ENCODE results near the gene CHAMP1.
"Not testable (repeated sequence)": the region's sequence is repeated elsewhere in the genome, so short reads cannot be mapped to it uniquely, and the experiment has no call there.

The CHAMP1 gene

GRCh38 chr13:114341003-114341777 is 26.9 kb downstream of the CHAMP1 start:
- no peak for DNase-seq (ENCODE audit: low read depth)
- no peak for TF ChIP-seq CTCF (conservative IDR thresholded peaks at IDR 0.05; ENCODE audit: control insufficient read depth, insufficient read depth, low read depth, low read length)
- no peak overlapping the region for H3K4me3 ChIP-seq (ENCODE audit: control insufficient read depth, low read depth, low read length)

- not testable (repeated sequence) for DNase-seq (ENCODE audit: low read depth); H3K4me3 ChIP-seq (ENCODE audit: control insufficient read depth, low read depth, low read length)
Measured at GRCh38 chr13:114347256-114347655, 33.0 kb downstream of the CHAMP1 start.

- peak; percentile 36 for TF ChIP-seq CTCF (conservative IDR thresholded peaks at IDR 0.05; ENCODE audit: control insufficient read depth, insufficient read depth, low read depth, low read length)
- not testable (repeated sequence) for H3K4me3 ChIP-seq (ENCODE audit: control insufficient read depth, low read depth, low read length)
- DNase-seq (ENCODE audit: low read depth): peak; percentile 25
Measured at GRCh38 chr13:114352763-114353162, 38.5 kb downstream of the CHAMP1 start.

DNA sequence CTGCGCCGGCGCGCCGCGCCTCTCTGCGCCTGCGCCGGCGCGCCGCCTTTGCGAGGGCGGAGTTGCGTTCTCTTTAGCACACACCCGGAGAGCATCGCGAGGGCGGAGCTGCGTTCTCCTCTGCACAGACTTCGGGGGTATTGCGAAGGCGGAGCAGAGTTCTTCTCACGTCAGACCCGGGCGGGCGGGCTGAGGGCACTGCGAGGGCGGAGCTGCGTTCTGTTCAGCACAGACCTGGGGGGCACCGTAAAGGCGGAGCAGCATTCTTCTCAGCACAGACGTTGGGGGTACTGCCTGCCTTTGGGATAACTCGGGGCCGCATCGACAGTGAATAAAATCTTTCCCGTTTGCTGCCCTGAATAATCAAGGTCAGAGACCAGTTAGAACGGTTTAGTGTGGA is 39.1 kb downstream of the CHAMP1 start:
- not testable (repeated sequence) for DNase-seq (ENCODE audit: low read depth); H3K4me3 ChIP-seq (ENCODE audit: control insufficient read depth, low read depth, low read length)

All from fibroblast of mammary gland (primary cell).